ENCODE measurements around the gene EPN3.

DNA sequence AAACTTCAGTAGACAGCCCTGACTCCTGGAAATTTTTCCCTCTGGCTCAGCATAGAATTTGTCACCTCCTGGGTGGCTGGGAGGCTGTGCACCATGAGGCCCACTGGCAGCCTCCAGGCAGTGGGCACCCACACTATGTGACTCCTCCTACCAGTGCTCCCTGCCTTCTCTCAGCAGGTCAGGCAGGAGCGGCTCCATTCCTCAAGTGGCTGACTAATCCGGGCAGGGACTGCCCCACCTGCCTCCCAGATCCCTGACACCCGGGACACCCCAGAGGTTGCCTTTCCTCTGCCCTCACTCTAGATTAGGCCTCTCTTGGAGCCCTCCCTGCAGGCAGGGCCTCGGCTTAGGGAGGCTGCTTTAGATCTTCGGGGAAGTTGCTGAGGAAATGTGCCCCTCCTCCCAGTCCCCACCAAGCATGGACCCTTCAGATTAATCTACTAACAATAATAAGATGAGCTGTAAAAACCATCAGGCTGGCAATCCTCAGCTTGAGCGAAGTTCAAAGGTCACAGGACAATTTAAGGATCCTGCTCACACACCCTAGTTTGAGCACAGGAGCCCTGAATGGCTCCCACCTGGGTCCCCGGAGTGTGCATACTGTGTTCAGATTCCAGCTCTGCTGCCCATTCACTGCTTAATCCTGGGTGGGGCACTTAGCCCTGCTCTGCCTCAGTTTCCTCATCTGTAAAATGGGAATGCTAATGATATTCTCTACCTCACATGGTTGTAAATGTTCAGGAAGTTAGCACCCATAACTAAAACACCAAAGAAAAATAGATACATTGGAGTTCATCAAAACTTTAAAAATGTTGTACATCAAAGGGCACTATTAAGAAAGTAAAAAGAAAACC lies 34.3 kb upstream of the EPN3 start:
- TF ChIP-seq CTCF (conservative IDR thresholded peaks at IDR 0.05; ENCODE audit: low read length): no peak
- TF ChIP-seq EZH2phosphoT487 (IDR thresholded peaks at IDR 0.05; ENCODE audit: borderline replicate concordance): no peak

Data from Loucy (cell line).